IPS-15b (cell line): ENCODE measurements around the gene ZNF79.

ENCODE experiments used
- H3K27me3 ChIP-seq: one replicate; pipeline ENCODE4 v1.6.1; 2013; ENCODE audit warnings: low read length; ENCODE audit not compliant: control insufficient read depth, insufficient read depth
- H3K36me3 ChIP-seq: one replicate; pipeline ENCODE4 v1.6.1; 2013; ENCODE audit warnings: low read length; ENCODE audit not compliant: control insufficient read depth, insufficient read depth
- H3K4me1 ChIP-seq: one replicate; pipeline ENCODE4 v1.6.1; 2013; ENCODE audit warnings: mild to moderate bottlenecking, low read length; ENCODE audit not compliant: control insufficient read depth, insufficient read depth
- H3K4me3 ChIP-seq: one replicate; pipeline ENCODE4 v1.5.1; 2013; ENCODE audit warnings: low read depth, low read length
- H3K9ac ChIP-seq: one replicate; pipeline ENCODE4 v1.6.1; 2013; ENCODE audit warnings: low read depth, mild to moderate bottlenecking, low read length
- H3K9me3 ChIP-seq: one replicate; pipeline ENCODE4 v1.6.1; 2013; ENCODE audit warnings: mild to moderate bottlenecking, low read length; ENCODE audit not compliant: control insufficient read depth, insufficient read depth

The ZNF79 gene

DNA sequence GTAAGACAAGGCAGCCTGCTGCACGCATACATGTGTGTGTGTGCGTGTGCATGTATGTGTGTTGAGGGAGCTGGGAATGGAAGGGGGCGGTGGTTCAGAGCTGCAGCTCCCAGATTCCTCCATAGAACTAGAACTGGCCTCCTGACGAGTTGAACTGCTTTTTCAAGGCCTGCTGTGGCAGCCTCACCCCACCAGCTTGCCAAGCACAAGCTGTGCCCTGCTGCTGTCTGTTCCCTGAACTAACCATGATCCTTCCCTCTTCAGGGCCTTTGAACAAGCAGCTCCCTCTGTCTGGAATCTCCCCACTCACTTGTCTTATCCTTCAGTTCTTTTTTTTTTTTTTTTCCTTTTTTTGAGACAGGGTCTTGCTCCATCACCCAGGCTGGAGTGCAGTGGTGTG, 49.8 kb downstream of the ZNF79 start:
- H3K27me3 ChIP-seq: no peaks in the 10 kb centered on the region
- no peaks in the 10 kb centered on the region for H3K9me3 ChIP-seq
- H3K4me3 ChIP-seq: no peak overlapping the region
- H3K36me3 ChIP-seq: peaks cover 4% of the 10 kb centered on the region
- no peak overlapping the region for H3K9ac ChIP-seq
- no peaks in the 10 kb centered on the region for H3K4me1 ChIP-seq

DNA sequence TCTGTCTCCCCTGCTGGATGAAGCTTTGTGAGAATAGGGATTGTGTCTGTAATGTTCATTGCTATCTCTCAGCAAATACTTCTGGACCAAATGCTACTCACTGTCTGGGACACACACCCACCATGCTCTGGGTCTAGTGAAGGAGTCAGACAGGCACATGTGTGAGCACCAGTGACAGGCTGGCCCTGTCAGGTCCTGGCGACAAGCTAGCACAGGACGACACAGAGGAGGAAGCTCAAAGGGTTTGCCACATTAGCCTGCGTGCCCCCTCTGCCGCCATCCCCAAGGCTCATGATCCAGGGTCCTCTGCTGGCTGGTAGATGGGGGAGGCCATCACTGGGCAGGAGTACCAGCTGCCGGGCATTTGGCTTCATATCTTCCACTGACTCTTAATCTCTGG, 50.4 kb downstream of the ZNF79 start:
- Histone ChIP-seq H3K9ac (no peak overlapping the region), H3K36me3 (peaks cover 6% of the 10 kb centered on the region), H3K9me3 (no peaks in the 10 kb centered on the region), H3K4me3 (no peak overlapping the region), H3K4me1 (no peaks in the 10 kb centered on the region), H3K27me3 (no peaks in the 10 kb centered on the region)

DNA sequence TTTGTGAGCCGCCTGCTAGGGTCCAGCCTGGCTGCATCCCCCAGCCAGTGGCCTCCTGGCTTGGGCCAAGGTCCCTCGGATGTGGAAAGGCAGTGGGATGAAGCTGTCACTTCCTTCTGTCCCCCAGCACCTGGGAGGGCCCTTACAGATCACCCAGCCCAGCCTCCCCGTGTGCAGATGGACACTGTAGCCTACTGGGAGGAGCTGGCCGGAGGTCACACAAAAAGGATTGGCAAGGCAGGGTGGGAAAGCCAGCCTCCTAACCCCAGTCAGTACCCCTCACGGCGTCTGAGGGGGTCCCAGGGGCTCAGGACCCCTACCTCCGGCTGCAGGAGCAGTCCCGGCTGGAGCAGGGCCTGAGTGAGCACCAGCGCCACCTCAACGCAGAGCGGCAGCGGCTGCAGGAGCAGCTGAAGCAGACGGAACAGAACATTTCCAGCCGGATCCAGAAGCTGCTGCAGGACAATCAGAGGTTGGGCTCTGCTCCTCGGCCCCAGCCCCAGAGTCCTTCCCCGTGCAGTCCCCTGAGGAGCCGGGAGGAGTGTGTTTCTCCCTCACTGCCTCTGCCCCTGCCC, 55.4 kb downstream of the ZNF79 start:
- H3K9me3 ChIP-seq: no peaks in the 10 kb centered on the region
- H3K9ac ChIP-seq: no peak overlapping the region
- no peaks in the 10 kb centered on the region for H3K4me1 ChIP-seq
- H3K36me3 ChIP-seq: peaks cover 16% of the 10 kb centered on the region
- no peak overlapping the region for H3K4me3 ChIP-seq
- no peaks in the 10 kb centered on the region for H3K27me3 ChIP-seq

DNA sequence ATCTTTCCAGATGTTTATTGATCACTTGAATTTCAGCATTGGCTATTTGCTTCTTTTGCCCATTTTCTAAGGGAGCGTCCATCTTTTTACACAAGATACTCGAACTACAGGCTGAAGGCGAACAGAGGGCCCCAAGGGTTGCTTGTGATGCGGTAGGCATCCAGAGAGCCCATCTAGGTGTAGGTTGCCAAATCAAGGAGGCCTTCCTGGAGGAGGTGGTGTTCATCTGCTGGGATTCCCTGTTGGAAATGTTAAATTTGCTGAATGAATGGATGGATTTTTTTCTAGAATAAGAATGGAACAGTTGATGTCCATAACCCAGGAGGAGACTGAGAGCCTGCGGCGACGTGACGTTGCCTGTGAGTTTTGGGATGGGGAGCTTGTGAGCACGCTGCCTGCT, 58.5 kb downstream of the ZNF79 start:
- Histone ChIP-seq H3K27me3 (no peaks in the 10 kb centered on the region), H3K4me1 (no peaks in the 10 kb centered on the region), H3K36me3 (peaks cover 23% of the 10 kb centered on the region), H3K9ac (no peak overlapping the region), H3K4me3 (no peak overlapping the region), H3K9me3 (no peaks in the 10 kb centered on the region)

DNA sequence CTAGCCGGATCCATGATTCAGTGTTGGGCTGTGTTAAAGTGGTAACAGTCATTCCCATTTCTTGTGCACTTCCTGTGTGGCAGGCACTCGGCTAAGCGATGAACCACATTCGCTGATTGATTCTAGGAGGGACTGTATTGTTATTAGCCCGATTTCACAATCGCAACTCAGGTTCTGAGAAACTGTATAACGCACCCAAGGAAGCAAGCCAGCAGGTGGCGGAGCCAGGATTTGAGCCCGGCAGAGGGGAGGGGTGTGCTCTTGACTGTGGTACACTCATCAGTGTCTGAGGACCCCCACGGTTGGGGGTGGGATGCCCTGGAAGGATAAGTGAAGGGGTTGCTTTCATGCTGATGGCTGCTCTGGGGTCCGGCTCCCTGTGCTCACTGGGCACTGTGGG, 61.8 kb downstream of the ZNF79 start:
- Histone ChIP-seq H3K9ac (no peak overlapping the region), H3K9me3 (no peaks in the 10 kb centered on the region), H3K36me3 (peaks cover 15% of the 10 kb centered on the region), H3K4me3 (no peak overlapping the region), H3K4me1 (no peaks in the 10 kb centered on the region), H3K27me3 (no peaks in the 10 kb centered on the region)

DNA sequence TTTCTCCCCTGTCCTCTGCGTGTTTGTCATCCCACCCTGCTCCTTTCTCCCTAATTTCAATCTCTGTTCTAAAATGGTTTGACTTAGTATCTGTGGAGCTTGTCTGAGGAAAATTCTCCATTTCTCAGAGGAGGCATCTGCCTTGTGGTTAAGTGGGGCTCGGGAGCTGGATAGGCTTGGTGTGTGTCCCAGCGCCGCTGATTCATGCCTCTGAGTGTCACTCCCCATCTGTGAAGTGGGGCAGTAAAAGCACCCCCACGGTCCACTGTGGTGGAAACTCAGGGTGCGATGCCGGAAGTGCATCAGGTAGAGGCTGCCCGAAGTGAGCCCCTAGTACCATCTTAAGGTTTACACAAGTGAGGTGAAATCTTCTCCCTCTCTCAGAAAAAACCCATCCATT, 64.8 kb downstream of the ZNF79 start:
- Histone ChIP-seq H3K9ac (no peak overlapping the region), H3K9me3 (no peaks in the 10 kb centered on the region), H3K4me1 (no peaks in the 10 kb centered on the region), H3K4me3 (no peak overlapping the region), H3K36me3 (peaks cover 15% of the 10 kb centered on the region), H3K27me3 (no peaks in the 10 kb centered on the region)

DNA sequence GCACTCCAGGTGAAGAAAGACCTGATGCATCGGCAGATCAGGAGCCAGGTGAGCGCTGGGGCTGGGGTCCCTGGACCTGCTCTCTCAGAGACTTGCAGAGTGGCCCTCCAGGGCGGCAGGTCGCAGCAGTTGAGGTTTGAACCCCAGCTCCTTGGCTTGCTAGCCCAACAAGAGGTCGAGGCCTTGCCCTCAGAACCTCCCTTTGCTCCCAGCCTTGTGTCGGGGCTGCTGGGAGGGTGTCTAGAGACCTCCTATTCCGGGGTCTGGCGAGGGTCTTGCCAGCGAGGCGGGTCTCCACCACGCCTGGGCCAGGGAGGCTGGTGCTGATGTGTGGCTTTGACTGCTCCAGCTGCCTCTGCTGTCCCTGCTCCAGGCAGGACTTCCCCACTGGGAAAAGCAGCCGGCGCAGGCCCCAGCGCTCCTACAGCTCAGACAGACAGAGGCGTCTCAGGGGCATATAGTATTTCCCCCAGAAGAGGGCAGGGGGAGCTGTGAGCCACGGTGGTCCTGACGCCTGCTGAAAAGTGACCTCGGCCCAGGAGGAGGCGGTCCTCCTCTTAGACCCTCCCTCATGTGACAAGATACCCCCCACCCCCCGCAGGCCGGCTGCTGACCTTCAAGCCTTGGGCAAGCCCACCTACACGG, 65.4 kb downstream of the ZNF79 start:
- Histone ChIP-seq H3K36me3 (peaks cover 15% of the 10 kb centered on the region), H3K9ac (no peak overlapping the region), H3K4me1 (no peaks in the 10 kb centered on the region), H3K9me3 (no peaks in the 10 kb centered on the region), H3K27me3 (no peaks in the 10 kb centered on the region), H3K4me3 (no peak overlapping the region)

DNA sequence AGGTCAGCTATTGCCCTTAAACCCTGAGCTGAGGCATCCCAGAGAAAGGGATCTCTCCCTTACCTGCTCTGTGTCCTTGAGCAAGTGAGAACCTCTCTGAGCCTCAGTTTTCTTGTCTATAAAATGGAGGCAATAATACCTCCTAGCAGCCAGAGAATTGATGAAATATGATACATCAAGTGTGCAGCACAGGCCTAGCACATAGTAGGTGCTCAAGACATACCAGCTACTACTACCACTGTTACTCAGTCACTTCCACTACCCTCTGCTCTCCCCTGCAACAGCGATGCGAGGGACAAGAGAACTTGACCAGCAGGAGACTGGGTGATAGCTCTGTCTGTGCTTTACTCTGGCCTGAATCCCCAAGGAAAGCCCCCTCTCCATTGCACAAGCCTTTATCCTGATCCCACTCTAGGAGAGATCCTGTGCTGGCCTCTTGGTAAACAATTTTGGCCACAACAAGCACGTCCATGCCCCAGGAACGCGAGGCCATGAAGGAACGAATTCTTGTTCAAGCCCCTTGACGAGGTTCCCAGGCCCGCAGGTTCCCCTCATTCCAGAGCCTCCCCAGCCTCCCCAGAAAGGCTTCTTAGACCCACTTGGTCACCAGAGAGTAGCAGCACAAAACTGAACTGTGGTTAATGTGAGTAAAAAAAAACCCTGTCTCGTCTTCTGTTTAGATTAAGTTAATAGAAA, 66.5 kb downstream of the ZNF79 start:
- H3K9me3 ChIP-seq: no peaks in the 10 kb centered on the region
- peaks cover 19% of the 10 kb centered on the region for H3K36me3 ChIP-seq
- no peaks in the 10 kb centered on the region for H3K27me3 ChIP-seq
- H3K4me1 ChIP-seq: no peaks in the 10 kb centered on the region
- H3K4me3 ChIP-seq: no peak overlapping the region
- H3K9ac ChIP-seq: no peak overlapping the region

DNA sequence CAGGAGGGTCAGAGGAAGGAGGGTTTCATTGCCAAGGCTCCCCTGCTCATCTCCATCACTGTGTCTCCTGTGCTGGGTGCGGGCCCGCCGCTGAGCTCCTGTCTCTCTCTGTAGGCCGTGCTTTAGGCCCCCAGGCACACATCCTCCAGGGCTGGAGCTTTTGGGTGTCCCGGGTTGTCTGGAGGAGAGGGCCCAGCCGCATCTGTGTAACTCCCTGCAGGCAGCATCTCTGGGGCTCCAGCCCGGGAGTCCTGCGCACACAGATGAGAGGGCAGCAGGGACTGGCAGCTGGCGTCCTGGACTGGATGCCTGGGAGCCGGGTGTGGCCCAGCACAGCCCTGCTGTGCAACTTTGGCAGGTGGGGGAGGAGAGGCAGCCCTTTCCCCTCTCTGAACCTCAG, 67.3 kb downstream of the ZNF79 start:
- H3K9me3 ChIP-seq: no peaks in the 10 kb centered on the region
- H3K36me3 ChIP-seq: peaks cover 20% of the 10 kb centered on the region
- H3K4me1 ChIP-seq: no peaks in the 10 kb centered on the region
- no peak overlapping the region for H3K4me3 ChIP-seq
- H3K9ac ChIP-seq: no peak overlapping the region
- H3K27me3 ChIP-seq: no peaks in the 10 kb centered on the region

DNA sequence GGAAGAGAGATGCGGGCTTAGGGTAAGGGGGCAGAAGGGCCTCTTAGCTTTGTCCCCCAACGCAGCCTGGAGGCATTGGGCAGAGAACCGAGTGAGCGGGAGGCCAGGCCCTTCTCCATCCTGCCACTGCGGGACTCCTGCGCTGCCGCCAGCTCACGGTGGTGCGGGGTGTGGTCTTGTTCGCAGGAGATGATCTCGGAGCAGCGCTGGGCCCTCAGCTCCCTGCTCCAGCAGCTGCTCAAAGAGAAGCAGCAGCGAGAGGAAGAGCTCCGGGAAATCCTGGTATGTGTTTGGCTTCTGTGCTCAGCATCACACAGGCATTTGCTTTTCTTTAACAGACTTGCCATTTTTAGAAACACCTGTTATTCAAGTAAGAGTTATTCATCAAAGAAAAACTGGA, 68.4 kb downstream of the ZNF79 start:
- no peaks in the 10 kb centered on the region for H3K4me1 ChIP-seq
- H3K36me3 ChIP-seq: peaks cover 22% of the 10 kb centered on the region
- H3K9me3 ChIP-seq: no peaks in the 10 kb centered on the region
- no peak overlapping the region for H3K4me3 ChIP-seq
- H3K9ac ChIP-seq: no peak overlapping the region
- no peaks in the 10 kb centered on the region for H3K27me3 ChIP-seq

DNA sequence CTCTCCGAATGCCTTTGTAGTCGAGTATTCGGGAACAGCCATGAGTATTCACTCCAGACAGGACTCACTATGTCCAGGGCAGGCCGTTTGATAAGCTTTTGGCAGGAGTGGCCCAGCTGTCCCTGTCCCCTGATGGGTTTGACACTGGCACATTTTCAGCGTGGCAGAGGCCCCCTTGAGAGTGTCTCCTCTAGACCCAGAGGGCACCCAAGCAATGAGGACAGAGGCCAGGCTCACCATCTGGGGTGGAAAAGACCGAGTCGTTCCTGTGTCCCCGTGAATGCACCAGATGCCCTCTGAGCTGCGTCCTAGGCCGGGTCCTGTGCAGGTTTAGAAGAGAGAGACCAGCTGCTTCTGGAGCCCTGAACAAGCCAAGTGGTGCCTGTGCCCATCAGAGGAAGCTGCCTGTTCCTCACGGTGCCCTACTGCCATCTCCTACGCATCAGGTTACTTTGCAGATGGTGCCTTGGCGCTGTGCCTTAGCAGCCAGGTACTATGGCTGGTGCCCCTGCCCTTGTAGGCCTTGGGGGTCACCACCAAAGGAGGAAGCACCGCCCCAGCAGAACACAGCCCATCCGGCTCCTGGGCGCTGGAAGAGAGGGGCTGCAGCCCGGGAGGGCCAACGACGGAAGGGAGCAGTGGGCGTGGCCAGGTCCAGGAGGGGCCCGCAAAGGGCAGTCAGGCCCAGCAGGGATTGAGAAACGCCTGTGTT, 69.6 kb downstream of the ZNF79 start:
- H3K27me3 ChIP-seq: no peaks in the 10 kb centered on the region
- peaks cover 23% of the 10 kb centered on the region for H3K36me3 ChIP-seq
- H3K9ac ChIP-seq: no peak overlapping the region
- H3K4me1 ChIP-seq: no peaks in the 10 kb centered on the region
- H3K4me3 ChIP-seq: no peak overlapping the region
- H3K9me3 ChIP-seq: no peaks in the 10 kb centered on the region

DNA sequence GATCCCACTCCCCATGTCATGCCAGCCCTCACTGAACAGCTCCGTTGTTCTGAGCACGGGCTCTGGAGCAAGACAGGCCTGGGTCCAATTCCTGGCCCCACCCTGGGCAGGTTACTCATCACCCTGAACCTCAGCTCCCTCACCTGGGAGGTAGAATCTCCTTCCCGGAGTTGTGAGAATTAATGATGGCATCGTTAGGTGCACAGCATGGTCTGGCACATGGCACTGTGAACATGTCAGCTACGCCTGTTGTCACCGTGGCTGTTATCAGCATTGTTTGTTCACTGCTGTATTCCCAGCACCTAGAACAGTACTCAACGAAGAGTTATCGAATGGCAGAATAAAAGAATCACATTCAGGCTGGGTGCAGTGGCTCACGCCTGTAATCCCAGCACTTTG, 70.1 kb downstream of the ZNF79 start:
- peaks cover 23% of the 10 kb centered on the region for H3K36me3 ChIP-seq
- H3K9ac ChIP-seq: no peak overlapping the region
- no peaks in the 10 kb centered on the region for H3K9me3 ChIP-seq
- no peaks in the 10 kb centered on the region for H3K4me1 ChIP-seq
- no peak overlapping the region for H3K4me3 ChIP-seq
- H3K27me3 ChIP-seq: no peaks in the 10 kb centered on the region
